ENCODE measurements around the gene PRTG.

DNA sequence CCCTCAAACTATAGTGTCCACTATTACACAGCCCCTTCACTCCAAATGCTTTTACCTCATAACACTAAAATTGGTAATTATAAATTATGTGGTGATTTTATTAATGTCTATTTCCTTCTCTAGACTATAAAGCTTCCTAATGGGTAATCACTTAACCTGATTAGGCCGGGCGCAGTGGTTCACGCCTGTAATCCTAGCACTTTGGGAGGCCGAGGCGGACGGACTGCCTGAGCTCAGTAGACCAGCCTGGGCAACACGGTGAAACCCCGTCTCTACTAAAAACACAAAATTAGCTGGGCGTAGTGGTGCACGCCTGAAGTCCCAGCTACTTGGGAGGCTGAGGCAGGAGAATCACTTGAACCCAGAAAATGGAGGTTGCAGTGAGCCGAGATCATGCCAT, 83.5 kb downstream of the PRTG start:
- TF ChIP-seq POLR2AphosphoS5 (IDR thresholded peaks at IDR 0.05; ENCODE audit: control insufficient read depth, insufficient read depth, low read depth, low read length), result no peak
- TF ChIP-seq, protein P1, sequence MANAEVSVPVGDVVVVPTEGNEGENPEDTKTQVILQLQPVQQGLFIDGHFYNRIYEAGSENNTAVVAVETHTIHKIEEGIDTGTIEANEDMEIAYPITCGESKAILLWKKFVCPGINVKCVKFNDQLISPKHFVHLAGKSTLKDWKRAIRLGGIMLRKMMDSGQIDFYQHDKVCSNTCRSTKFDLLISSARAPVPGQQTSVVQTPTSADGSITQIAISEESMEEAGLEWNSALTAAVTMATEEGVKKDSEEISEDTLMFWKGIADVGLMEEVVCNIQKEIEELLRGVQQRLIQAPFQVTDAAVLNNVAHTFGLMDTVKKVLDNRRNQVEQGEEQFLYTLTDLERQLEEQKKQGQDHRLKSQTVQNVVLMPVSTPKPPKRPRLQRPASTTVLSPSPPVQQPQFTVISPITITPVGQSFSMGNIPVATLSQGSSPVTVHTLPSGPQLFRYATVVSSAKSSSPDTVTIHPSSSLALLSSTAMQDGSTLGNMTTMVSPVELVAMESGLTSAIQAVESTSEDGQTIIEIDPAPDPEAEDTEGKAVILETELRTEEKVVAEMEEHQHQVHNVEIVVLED (CRISPR knock-in tag; IDR thresholded peaks at IDR 0.05), result no peak

All from K562 (cell line).